Renal cortical epithelial cell (primary cell): Measurements from ENCODE around the gene BIN1. TPM values are rescaled to one million over a fixed set of nuclear protein-coding genes. Genes with fewer than 3 reads are reported as not detected.

Experiments used
- DNase-seq: peaks from one replicate; pipeline ENCODE4 v3.0.0-alpha.2; 2011; ENCODE audit warnings: low read depth
- total RNA-seq: library from RNA; depleted of rRNA; stranded (reverse); fragments of >200 nt; gene quantifications from 2 replicates; pipeline ENCODE4 v1.2.3, GENCODE V29; 2014

Gene BIN1
- total RNA-seq, 1 donor from 2014 or later: 201 TPM

DNA sequence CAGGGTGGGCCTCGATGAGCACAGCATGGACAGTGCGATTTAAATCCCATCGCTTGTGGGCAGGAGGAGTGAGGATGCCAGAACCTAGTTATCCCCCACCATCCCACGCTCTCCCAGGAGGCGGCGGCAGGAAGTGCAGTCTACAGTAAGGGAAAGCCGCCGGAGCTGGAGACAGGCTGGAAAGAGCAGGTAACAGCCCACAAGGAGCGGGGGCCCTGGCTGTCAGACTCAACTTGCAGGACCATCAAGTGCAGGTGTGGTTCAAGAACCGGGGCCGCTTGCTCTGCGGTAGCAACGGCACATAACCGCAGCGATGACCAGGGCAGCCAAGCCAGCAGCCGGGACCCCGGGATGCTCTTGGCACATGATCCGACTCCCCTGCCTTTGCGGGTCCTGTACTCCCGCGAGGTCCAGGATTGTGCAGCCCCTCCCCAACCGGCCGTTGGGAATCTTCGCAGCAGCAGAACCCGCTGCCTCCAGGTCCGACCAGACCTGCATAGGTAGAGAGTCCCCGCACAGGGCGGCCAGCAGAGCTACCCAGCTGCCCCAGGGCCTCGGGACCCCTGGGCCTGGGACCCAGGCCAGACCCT lies 82.1 kb downstream of the BIN1 start:
- peak; percentile 41 for DNase-seq

- no peak for DNase-seq
Measured at GRCh38 chr2:127023504-127023903, 83.5 kb downstream of the BIN1 start.

GRCh38 chr2:127022817-127023216 lies 84.1 kb downstream of the BIN1 start:
- DNase-seq: no peak

DNA sequence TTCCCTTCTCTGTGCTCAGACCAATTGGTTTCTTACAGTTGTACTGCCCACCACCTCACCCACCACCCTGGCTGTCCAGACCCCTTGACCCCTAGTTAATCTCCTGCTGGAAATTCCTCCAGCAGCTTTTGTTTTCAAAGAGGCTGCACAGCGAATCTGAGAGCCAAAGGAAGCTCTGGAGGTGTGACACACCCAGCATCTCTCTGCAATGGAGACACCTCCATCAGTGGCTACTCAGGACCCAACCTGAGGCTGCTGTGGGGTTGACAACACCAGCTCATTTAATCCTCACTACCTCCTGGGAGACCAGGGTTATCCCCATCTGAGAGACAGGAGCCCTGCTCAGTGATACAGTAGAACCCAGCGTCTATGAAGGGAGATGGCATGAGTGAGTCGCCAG lies 86.4 kb downstream of the BIN1 start:
- no peak for DNase-seq

DNA sequence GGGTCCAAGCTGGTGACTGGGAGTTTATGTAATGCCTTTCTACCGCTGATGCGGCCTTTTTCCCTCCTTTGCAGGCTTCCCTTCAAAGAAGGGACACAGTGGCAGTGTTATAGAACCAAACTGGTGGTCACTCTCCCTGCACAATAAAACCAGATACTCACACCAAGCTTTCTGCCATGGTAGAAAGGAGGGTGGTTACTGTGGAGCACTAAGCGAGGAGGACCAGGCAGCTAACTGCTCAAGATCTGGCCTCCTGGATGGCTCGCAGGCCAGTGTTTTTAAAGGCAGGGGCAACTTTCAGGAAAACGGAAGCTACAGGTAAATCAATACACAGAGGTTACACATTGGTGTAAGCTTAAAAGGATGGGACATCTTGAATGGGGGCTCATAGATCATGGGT lies 89.4 kb downstream of the BIN1 start:
- no peak for DNase-seq

DNA sequence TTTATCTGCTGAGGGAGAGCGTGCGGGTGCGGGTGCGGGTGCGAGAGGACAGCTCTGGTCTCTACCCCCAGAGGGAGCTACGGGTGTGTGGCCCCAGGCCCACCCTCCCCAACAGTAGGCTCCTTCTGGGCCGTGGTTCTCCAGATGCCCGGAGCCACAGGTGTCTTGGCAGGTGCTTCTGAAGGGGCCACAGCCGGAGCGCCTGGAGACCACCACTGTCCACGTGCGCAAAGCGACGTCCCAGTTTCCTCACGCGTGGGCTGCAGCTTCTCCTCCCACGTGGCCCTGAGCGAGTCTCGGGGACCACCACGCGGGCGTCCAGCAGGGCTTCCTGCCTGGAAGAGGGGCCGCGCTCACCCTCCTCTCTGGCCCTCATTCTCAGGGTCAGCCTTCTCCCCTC lies 90.6 kb downstream of the BIN1 start:
- no peak for DNase-seq

DNA sequence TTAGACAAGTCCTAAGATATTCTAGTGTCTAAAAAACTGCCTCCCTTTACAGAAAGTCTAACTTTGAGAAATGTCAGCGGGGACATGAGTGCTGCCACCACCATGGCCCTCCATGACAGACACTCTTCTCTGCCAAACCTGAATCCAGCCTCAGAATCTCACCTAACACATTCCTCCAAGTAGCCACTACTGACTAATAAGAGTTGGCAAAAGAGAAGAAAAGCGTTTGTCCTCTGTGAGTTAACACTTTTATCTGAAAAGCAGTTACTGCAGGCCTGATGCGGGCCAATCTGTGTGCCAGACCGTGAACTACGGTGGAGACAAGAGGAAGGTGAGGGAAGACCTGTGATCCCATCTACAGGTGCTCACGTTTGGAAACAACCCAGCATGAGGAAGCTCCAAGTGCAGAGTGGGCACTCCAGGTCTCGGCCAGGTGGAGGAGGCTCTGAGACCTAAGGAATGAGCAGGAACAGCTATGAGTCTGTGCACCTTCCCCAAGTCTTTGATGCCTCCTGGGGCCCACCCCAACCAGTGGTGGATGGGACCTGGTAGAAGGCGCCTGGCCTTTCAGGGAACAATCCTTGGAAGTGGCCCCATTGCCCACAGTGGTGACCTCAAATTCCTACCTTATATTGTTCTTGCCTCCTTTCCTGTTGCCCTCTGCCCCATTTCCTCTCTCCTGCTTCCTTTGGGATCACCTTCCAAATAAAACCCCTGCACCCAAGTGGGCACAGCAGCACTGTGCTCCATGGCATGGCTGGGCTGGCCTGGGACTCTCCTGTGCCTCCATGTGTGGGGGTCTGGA lies 91.6 kb downstream of the BIN1 start:
- no peak for DNase-seq

DNA sequence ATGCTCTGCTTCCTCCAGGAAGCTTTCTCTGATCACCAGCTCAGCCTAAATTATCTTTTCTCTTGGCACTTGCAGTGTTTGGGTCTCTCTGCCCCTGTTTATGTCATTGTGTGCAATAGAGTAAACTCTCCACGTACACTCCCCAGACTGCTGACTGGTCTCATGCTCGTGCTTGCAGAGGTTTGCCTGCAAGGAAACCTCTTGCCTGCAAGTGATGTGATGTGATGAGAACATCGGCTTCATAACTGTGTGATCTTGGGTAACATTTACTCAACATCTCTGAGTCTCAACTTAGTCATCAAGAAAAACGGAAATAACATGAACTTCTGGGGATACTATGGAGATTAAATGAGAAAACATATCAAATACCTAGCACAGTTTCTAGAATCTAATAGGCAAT lies 92.3 kb downstream of the BIN1 start:
- DNase-seq: peak; percentile 58

DNA sequence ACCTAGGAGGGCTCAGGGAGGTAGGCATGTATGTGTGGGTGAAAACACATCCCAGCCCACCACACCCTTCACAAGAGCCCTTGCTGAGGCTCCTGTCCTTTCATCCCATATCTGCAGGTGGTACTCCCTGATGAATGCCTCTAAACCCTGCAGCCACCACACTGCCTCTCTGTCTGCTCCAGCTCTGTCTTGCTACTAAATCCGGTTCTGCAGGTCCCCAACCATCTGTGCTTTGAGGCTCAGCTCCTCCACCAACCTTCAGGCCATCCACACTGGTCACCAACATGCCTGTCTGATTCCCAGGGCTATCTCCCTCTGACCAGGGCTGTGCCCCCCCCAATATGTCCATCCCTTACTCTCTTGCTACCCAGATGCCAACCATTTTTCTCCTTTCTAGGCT lies 92.7 kb downstream of the BIN1 start:
- DNase-seq: no peak

DNA sequence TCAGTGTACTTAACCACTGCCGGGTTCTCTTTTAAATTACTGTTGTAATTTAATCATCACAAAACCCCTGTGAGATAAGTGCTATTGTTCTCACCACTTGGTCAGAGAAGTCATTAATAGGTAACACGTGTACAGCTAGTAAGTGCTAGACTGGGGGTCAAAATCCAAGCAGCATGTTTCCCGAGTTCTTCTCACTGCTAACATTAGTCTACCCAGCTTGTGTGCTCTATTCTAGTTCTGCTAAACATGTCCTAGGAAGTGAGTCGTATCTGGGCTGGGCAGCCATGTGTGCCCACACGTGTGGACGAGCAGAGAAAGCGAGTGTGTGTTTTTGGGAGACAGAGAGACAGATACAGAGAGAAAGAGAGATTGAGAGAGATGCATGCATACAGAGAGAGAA lies 94.1 kb downstream of the BIN1 start:
- peak; percentile 25 for DNase-seq

GRCh38 chr2:127012215-127012614 lies 94.7 kb downstream of the BIN1 start:
- no peak for DNase-seq

DNA sequence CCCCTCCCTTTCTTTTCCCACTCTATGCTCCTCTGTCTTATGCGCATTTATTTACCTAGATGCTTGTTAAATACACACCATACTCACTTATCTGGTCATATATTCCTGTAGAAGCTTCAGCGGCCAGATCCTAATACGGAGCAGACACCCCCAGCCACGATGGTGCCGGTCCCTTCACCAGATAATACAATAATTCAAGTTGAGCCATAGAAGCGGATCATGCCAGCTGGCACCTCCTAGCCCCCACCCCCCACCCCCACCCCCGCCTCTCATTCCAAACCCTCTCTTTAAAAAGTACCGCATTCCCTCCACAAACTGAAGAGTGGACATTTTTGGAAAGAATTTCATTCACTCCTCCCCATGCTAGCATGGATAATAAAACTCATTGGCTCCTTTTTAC lies 95.2 kb downstream of the BIN1 start:
- no peak for DNase-seq

- no peak for DNase-seq
Measured at GRCh38 chr2:127011231-127011661, 95.7 kb downstream of the BIN1 start.

GRCh38 chr2:127008265-127009015 lies 98.5 kb downstream of the BIN1 start:
- no peak for DNase-seq

- peak; percentile 58 for DNase-seq
Measured at GRCh38 chr2:127007652-127008051, 99.3 kb downstream of the BIN1 start.

- no peak for DNase-seq
Measured at GRCh38 chr2:127006962-127007361, 100.0 kb downstream of the BIN1 start.

DNA sequence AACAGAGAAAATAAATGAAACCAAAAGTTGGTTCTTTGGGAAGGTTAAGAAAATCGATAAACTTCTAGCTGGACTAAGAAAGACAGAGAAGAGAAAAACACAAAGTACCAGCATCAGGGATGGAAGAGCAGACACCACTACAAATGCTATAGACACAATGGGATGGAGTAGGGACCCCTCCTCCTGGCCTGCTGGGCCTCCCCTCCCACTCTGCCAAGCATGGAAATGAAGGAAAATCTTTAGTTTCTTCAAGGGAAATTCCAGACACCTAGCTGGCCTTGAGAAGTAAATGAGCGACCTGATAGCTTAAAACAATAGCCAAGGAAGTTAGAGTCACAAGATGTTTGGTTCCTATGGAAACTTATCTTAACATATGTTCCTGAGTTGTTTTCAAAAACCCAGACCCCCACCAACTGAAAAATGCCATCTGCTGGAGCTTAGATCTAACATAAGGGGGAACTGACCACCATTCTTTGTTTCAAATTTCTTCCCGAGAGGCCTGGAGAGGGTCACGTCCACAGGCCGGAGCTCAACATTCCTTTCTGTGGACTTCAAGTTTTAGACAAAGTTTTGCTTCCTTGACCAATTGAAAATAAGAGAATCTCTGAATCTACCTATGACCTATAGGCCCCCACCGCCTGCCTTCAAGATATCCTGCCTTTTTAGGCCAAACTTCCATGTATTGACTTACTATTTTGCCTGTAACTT lies 101.9 kb downstream of the BIN1 start:
- no peak for DNase-seq

- DNase-seq: no peak
Measured at GRCh38 chr2:127003070-127003800, 103.7 kb downstream of the BIN1 start.

DNA sequence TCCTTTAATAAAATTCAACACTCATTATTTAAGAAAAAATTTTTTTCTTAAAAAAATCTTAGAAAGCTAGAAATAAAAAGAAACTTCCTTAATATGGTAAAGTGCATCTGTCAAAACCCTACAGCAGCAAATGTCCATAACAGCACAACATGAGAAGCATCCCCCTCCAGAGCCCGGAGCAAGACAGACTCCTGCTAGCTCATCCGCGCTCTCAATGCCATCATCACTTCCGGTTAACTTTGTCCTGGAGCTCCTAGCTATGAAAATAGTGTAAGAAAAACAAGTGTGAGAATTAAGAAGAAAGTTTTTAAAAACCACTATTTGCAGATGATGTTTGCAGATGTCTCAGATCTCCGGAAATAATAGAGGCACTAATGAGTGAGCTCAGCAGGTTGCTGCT lies 105.2 kb downstream of the BIN1 start:
- no peak for DNase-seq

DNA sequence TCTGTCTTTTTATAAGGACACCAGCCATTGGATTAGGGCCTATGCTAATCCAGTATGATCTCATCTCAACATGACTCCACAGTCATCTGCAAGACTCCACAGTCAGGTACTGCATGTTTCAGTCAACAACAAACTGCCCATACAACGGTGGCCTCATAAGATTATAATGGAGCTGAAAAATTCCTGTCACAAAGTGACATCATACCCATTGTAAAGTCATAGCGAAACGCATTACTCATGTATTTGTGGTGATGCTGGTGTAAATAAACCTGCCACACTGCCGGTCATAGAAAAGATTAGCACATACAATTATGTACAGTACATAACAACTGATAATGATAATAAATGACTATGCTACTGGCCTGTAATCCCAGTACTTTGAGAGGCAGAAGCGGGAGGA lies 106.0 kb downstream of the BIN1 start:
- DNase-seq: no peak

DNA sequence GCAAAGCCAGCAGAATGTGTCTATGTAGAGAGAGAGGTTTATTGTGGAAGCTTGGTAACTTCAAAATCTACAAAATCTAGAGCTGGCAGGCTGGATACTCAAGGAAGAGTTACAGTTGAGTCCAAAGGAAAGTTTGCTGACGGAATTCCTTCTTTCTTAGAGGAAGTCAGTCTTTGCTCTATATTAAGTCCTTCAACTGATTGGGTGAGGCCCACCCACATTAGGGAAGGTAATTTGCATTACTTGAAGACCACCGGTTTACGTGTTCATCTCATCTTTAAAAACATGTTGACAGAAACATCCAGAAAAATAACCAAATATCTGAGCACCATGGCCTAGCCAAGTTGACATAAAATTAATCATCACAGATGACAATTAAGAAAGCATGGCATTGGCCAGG lies 106.8 kb downstream of the BIN1 start:
- DNase-seq: no peak
